DND-41 (cell line): Measurements from ENCODE around the gene GRIP2.
A peak's percentile ranks its signal among the peaks of the same experiment; 100 is the strongest.

ENCODE experiments used
- ATAC-seq: fragments of 200-7000 bp; cut with Tn5 transposase; 3 replicates; pipeline ENCODE4 v1.9.1; 2021; ENCODE audit warnings: low read depth; ENCODE audit not compliant: insufficient read depth
- DNase-seq: peaks from one replicate; pipeline ENCODE4 v3.0.0-alpha.2; 2020
- H2AFZ ChIP-seq: 2 replicates; pipeline ENCODE4 v1.6.0; 2012; ENCODE audit warnings: low read depth, low read length
- H3K27ac ChIP-seq: 2 replicates; pipeline ENCODE4 v1.5.1; 2012; ENCODE audit warnings: low read length, inconsistent platforms
- H3K27me3 ChIP-seq: fragments of 200-600 bp; sonication (generic); 2 replicates; pipeline ENCODE4 v1.6.0; 2012; ENCODE audit warnings: low read length, mild to moderate bottlenecking, inconsistent platforms; ENCODE audit not compliant: insufficient read depth, poor library complexity
- H3K36me3 ChIP-seq: 2 replicates; pipeline ENCODE4 v1.5.1; 2012; ENCODE audit warnings: low read length, inconsistent platforms; ENCODE audit not compliant: insufficient read depth
- H3K4me1 ChIP-seq: 2 replicates; pipeline ENCODE4 v1.5.1; 2012; ENCODE audit warnings: mild to moderate bottlenecking, low read length; ENCODE audit not compliant: insufficient read depth
- H3K4me2 ChIP-seq: 2 replicates; pipeline ENCODE4 v1.6.0; 2012; ENCODE audit warnings: mild to moderate bottlenecking, moderate library complexity, low read length, inconsistent platforms; ENCODE audit not compliant: insufficient read depth
- H3K4me3 ChIP-seq, 2 experiments: fragments of 200-600 bp in 1 of 2; shearing (Covaris generic) in 1 of 2; 2 replicates each; pipeline ENCODE4 v1.5.1; 2012 to 2016; ENCODE audit warnings: inconsistent platforms in 2 of 2, low read length in 2 of 2, mild to moderate bottlenecking in 2 of 2, low read depth in 1 of 2, moderate library complexity in 1 of 2
- H3K79me2 ChIP-seq: 2 replicates; pipeline ENCODE4 v1.6.0; 2012; ENCODE audit warnings: low read length, inconsistent platforms; ENCODE audit not compliant: insufficient read depth
- H3K9ac ChIP-seq: 2 replicates; pipeline ENCODE4 v1.6.0; 2012; ENCODE audit warnings: low read depth, mild to moderate bottlenecking, inconsistent platforms, low read length, moderate library complexity
- H3K9me3 ChIP-seq: 2 replicates; pipeline ENCODE4 v1.5.1; 2012; ENCODE audit warnings: low read length, moderate library complexity, mild to moderate bottlenecking, inconsistent platforms; ENCODE audit not compliant: insufficient read depth, severe bottlenecking
- H4K20me1 ChIP-seq: 2 replicates; pipeline ENCODE4 v1.6.0; 2012; ENCODE audit warnings: low read length; ENCODE audit not compliant: insufficient read depth
- EZH2 ChIP-seq: IDR thresholded peaks from 3 replicates; pipeline ENCODE4 v1.6.1; 2012; ENCODE audit warnings: borderline replicate concordance, low read depth, mild to moderate bottlenecking, moderate library complexity, low read length, inconsistent platforms; ENCODE audit not compliant: severe bottlenecking
- TF ChIP-seq, protein P1 (sequence below): IDR thresholded peaks from 2 replicates; pipeline ENCODE4 v1.5.1; 2012; ENCODE audit warnings: borderline replicate concordance, low read length, moderate library complexity, mild to moderate bottlenecking; ENCODE audit not compliant: poor library complexity, severe bottlenecking; ENCODE audit errors: extremely low read depth

The GRIP2 gene

DNA sequence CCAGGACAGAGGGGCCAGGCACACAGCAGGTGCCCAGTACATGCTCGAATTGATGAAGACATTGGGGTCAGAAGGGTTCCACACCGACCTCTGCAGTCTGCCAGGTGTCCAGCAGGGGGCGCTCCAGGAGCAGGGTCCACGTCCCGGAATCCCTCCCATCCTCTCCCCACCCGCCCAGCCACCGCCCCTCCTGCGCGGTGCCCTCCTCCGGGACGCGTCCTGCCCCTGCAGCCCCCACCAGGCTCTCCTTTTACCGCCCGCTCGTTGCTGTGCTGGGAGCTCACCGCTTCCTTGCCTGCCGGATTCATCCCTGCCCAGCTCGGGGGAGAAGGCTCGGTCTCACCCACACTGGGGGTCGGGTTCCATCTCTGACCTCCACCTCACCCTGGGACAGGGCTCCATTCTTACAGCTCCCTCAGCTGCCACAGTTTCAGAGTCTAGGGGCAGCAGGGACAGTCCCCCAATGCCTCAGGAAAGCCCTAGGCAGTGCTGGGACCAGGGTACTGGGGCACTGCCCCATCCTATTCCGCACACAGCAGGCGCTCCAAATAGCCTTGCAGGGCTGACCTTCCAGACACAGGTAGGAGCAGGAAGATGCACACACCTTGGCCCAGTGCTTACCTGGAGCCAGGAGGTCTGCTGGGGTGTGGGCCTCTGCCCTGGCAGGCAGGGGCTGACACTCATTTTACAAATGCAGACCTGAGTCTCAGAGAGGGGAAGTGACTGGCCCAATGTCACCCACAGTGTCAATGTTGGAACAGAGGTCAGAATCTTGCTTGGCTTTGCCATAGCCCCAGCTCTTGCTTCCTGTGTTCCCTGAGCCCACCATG, 31.0 kb downstream of the GRIP2 start:
- Histone ChIP-seq H3K9me3 (no peaks in the 10 kb centered on the region), H3K9ac (no peak overlapping the region), H3K36me3 (no peaks in the 10 kb centered on the region), H3K4me3 (no peak overlapping the region), H2AFZ (no peak overlapping the region), H3K4me1 (0 out of 2 replicates have a peak, but pooled peaks cover 4% of the 10 kb centered on the region), H3K79me2 (no peaks in the 10 kb centered on the region), H4K20me1 (peaks cover 7% of the 10 kb centered on the region; the same call in 1 of the 2 replicates), H3K27ac (no peak overlapping the region), H3K4me2 (peak overlapping the region; percentile 36), H3K27me3 (no peaks in the 10 kb centered on the region)
- DNase-seq (peak; percentile 76), ATAC-seq (peak; percentile 94)
- no peak for TF ChIP-seq EZH2
- TF ChIP-seq, protein P1, sequence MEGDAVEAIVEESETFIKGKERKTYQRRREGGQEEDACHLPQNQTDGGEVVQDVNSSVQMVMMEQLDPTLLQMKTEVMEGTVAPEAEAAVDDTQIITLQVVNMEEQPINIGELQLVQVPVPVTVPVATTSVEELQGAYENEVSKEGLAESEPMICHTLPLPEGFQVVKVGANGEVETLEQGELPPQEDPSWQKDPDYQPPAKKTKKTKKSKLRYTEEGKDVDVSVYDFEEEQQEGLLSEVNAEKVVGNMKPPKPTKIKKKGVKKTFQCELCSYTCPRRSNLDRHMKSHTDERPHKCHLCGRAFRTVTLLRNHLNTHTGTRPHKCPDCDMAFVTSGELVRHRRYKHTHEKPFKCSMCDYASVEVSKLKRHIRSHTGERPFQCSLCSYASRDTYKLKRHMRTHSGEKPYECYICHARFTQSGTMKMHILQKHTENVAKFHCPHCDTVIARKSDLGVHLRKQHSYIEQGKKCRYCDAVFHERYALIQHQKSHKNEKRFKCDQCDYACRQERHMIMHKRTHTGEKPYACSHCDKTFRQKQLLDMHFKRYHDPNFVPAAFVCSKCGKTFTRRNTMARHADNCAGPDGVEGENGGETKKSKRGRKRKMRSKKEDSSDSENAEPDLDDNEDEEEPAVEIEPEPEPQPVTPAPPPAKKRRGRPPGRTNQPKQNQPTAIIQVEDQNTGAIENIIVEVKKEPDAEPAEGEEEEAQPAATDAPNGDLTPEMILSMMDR = peak; percentile 86

DNA sequence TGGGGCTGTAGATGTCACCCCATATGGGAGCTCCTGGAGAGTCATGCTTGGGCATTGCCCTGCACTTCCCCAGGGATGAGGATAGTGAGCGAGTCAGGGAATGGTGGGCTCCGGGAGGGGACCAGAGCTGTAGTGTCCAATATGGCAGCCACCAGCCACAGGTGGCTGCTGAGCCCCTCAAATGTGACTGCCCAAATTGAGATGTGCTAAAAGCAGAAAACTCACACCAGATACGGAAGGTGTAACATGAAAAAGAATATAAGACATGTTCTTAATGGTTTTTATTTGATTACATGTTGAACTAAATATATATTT, 31.7 kb downstream of the GRIP2 start:
- H3K79me2 ChIP-seq = no peaks in the 10 kb centered on the region
- H3K4me3 ChIP-seq = no peak overlapping the region
- no peaks in the 10 kb centered on the region for H3K9me3 ChIP-seq
- DNase-seq = no peak
- H2AFZ ChIP-seq = no peak overlapping the region
- H3K4me1 ChIP-seq = 0 out of 2 replicates have a peak, but pooled peaks cover 4% of the 10 kb centered on the region
- H3K36me3 ChIP-seq = no peaks in the 10 kb centered on the region
- no peak overlapping the region for H3K9ac ChIP-seq
- H3K4me2 ChIP-seq = no peak overlapping the region
- H3K27ac ChIP-seq = no peak overlapping the region
- no peaks in the 10 kb centered on the region for H3K27me3 ChIP-seq
- TF ChIP-seq, protein P1 = no peak
- TF ChIP-seq EZH2 = no peak
- no peak for ATAC-seq
- H4K20me1 ChIP-seq = peaks cover 7% of the 10 kb centered on the region; the same call in 1 of the 2 replicates

DNA sequence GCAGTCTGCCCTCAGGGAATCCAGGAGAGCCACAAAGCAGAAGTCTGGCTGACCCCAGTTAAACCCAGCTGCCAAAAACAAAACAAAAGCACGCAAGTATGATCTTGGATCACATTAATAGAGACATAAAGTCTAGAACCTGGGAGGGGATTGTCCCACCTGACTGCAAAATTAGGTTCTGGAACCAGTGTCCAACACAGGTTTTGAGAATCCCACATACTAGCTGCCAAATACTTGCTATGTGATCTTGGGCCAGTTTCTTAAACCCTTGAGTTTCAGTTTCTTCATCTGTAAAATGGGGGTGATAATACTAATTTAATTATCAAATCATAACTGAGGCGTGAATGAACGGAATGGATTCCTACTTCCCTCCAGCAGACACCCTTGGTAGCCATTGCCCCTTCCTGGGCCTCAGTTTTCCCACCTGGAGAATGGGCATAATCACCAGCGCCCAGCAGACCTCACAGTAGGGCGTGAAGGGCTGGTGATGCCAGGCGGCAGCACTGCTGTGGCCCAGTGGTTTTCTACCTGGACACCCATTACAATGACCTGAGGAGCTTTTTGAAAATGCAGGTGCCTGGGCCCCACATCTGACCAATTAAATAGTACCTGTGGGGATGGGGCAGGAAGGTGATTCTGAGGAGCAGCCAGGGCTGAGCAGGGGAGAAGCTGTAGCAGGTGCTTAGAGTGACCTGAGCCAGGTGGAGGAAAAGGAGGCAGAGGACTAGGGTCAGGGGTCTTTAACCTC, 32.2 kb downstream of the GRIP2 start:
- TF ChIP-seq EZH2 = no peak
- TF ChIP-seq, protein P1 = no peak
- Histone ChIP-seq H3K9me3 (peaks cover 4% of the 10 kb centered on the region), H3K36me3 (no peaks in the 10 kb centered on the region), H3K27ac (no peak overlapping the region), H4K20me1 (peaks cover 7% of the 10 kb centered on the region; the same call in 1 of the 2 replicates), H3K4me2 (no peak overlapping the region), H3K4me1 (0 out of 2 replicates have a peak, but pooled peaks cover 4% of the 10 kb centered on the region), H3K9ac (no peak overlapping the region), H3K27me3 (no peaks in the 10 kb centered on the region), H3K4me3 (no peak overlapping the region), H3K79me2 (no peaks in the 10 kb centered on the region), H2AFZ (no peak overlapping the region)
- DNase-seq (no peak), ATAC-seq (no peak)
